ENCODE measurements around the gene KSR2.
A peak's percentile ranks its signal among the peaks of the same experiment; 100 is the strongest.
"Not testable (repeated sequence)": the region's sequence is repeated elsewhere in the genome, so short reads cannot be mapped to it uniquely, and the experiment has no call there.

KSR2 gene

DNA sequence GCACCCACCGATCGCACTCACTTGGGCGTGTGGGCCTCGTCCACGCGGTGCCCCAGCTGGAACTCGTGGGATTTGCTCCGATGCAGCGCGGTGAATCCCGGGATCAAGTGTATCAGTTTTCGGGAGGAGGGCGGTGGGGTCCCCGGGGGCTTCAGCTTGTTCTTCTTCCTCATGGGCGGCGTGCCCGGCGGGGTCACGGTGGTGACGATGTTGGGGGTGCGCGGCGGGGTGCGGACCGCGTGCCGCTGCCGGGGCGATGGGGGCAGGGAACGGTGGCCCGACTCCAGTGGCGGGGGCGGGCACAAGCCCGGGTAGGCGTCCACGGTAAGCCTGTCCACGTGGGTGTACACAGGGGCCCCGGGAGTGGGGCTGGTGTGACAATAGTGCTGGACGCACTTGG, 207.8 kb downstream of the KSR2 start:
- H3K4ac ChIP-seq (ENCODE audit: low read depth, low read length): no peak overlapping the region
- no CpG with 5 or more reads among the region's 39 CpGs for WGBS (ENCODE audit: extremely low coverage, insufficient coverage, insufficient read length)
- H3K9ac ChIP-seq (ENCODE audit: low read length): no peak overlapping the region
- H3K4me3 ChIP-seq (ENCODE audit: low read depth, low read length): no peak overlapping the region
- H2AK5ac ChIP-seq (ENCODE audit: low read length): no peak overlapping the region
- H4K91ac ChIP-seq (ENCODE audit: low read depth, low read length): no peak overlapping the region
- no peak overlapping the region for H4K8ac ChIP-seq (ENCODE audit: low read depth, low read length)
- H4K12ac ChIP-seq (ENCODE audit: low read depth, low read length): no peak overlapping the region
- no peak overlapping the region for H3K23ac ChIP-seq (ENCODE audit: low read length)
- H3K27me3 ChIP-seq (ENCODE audit: insufficient read depth, low read length): no peaks in the 10 kb centered on the region
- H3K18ac ChIP-seq (ENCODE audit: low read length): no peak overlapping the region
- no peak overlapping the region for H3K14ac ChIP-seq (ENCODE audit: low read length)
- no peak overlapping the region for H2BK5ac ChIP-seq (ENCODE audit: low read depth, low read length, poor library complexity)
- H3K79me2 ChIP-seq (ENCODE audit: control insufficient read depth, insufficient read depth, low read length, poor library complexity): no peaks in the 10 kb centered on the region
- H2BK120ac ChIP-seq (ENCODE audit: insufficient read depth, low read length, poor library complexity): no peak overlapping the region
- DNase-seq: no peak
- H3K36me3 ChIP-seq (ENCODE audit: control insufficient read depth in 1 of 2, insufficient read depth in 2 of 2, low read length in 2 of 2): no peaks in the 10 kb centered on the region
- no peaks in the 10 kb centered on the region for H3K4me1 ChIP-seq (ENCODE audit: control insufficient read depth in 1 of 2, insufficient read depth in 2 of 2, low read length in 2 of 2)
- H3K9me3 ChIP-seq (ENCODE audit: insufficient read depth, low read depth, low read length): no peaks in the 10 kb centered on the region
- H3K4me2 ChIP-seq (ENCODE audit: low read length): no peak overlapping the region
- no peaks in the 10 kb centered on the region for H3K79me1 ChIP-seq (ENCODE audit: low read length)
- H2AFZ ChIP-seq (ENCODE audit: insufficient read depth, low read length, poor library complexity): no peak overlapping the region
- H3K27ac ChIP-seq (ENCODE audit: low read depth, low read length): no peak overlapping the region
- H2BK12ac ChIP-seq (ENCODE audit: low read length): no peak overlapping the region

DNA sequence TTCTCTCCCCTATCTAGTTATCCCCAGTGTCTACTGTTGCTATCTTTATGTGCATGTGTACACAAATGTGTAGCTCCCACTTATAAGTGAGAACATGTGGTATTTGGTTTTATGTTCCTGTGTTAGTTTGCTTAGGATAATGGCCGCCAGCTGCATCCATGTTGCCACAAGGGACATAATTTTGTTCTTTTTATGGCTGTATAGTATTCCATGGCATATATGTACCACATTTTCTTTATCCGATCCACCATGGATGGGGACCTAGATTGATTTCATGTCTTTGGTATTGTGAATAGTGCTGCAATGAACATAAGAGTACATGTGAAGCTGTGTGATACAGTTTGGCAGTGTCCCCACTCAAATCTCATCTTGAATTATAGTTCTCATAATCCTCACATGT, 218.1 kb downstream of the KSR2 start:
- Histone ChIP-seq H3K79me2 (ENCODE audit: control insufficient read depth, insufficient read depth, low read length, poor library complexity) (no peaks in the 10 kb centered on the region), H4K8ac (ENCODE audit: low read depth, low read length) (no peak overlapping the region), H3K36me3 (ENCODE audit: control insufficient read depth in 1 of 2, insufficient read depth in 2 of 2, low read length in 2 of 2) (no peaks in the 10 kb centered on the region), H3K23ac (ENCODE audit: low read length) (no peak overlapping the region), H3K4me2 (ENCODE audit: low read length) (no peak overlapping the region), H3K4ac (ENCODE audit: low read depth, low read length) (no peak overlapping the region), H3K9ac (ENCODE audit: low read length) (no peak overlapping the region), H2AFZ (ENCODE audit: insufficient read depth, low read length, poor library complexity) (no peak overlapping the region), H2BK5ac (ENCODE audit: low read depth, low read length, poor library complexity) (no peak overlapping the region), H3K27ac (ENCODE audit: low read depth, low read length) (no peak overlapping the region), H2BK120ac (ENCODE audit: insufficient read depth, low read length, poor library complexity) (no peak overlapping the region), H3K4me1 (ENCODE audit: control insufficient read depth in 1 of 2, insufficient read depth in 2 of 2, low read length in 2 of 2) (no peaks in the 10 kb centered on the region), H3K14ac (ENCODE audit: low read length) (no peak overlapping the region), H3K27me3 (ENCODE audit: insufficient read depth, low read length) (no peaks in the 10 kb centered on the region), H2BK12ac (ENCODE audit: low read length) (no peak overlapping the region), H2AK5ac (ENCODE audit: low read length) (no peak overlapping the region), H3K18ac (ENCODE audit: low read length) (no peak overlapping the region), H4K91ac (ENCODE audit: low read depth, low read length) (no peak overlapping the region), H3K9me3 (ENCODE audit: insufficient read depth, low read depth, low read length) (no peaks in the 10 kb centered on the region), H3K4me3 (ENCODE audit: low read depth, low read length) (no peak overlapping the region), H4K12ac (ENCODE audit: low read depth, low read length) (no peak overlapping the region), H3K79me1 (ENCODE audit: low read length) (no peaks in the 10 kb centered on the region)
- no CpG with 5 or more reads among the region's 2 CpGs for WGBS (ENCODE audit: extremely low coverage, insufficient coverage, insufficient read length)
- DNase-seq: no peak

DNA sequence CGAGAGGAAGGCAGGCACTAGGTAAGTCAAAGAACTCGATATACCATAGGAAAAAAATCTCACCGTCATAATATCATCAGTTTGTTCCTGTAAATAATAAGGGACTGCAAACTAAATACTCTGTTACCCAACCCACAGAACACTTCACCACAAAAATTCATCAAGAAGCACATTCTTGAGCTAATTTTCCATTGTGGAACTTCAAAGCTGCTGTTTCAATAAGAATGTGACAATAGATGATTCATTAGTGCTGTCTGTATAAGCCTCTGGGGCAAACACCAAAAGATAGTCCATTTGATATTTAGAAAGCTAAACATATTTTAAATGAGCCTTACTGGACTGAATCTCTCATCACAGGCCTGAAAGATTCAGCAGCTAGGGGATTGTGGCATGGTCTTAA, 219.4 kb downstream of the KSR2 start:
- no peak overlapping the region for H3K27ac ChIP-seq (ENCODE audit: low read depth, low read length)
- no peaks in the 10 kb centered on the region for H3K9me3 ChIP-seq (ENCODE audit: insufficient read depth, low read depth, low read length)
- H3K4me2 ChIP-seq (ENCODE audit: low read length): no peak overlapping the region
- H3K23ac ChIP-seq (ENCODE audit: low read length): no peak overlapping the region
- no peaks in the 10 kb centered on the region for H3K27me3 ChIP-seq (ENCODE audit: insufficient read depth, low read length)
- no peak overlapping the region for H3K4ac ChIP-seq (ENCODE audit: low read depth, low read length)
- no peaks in the 10 kb centered on the region for H3K79me2 ChIP-seq (ENCODE audit: control insufficient read depth, insufficient read depth, low read length, poor library complexity)
- WGBS (ENCODE audit: extremely low coverage, insufficient coverage, insufficient read length): no CpG with 5 or more reads among the region's 3 CpGs
- no peak overlapping the region for H4K8ac ChIP-seq (ENCODE audit: low read depth, low read length)
- H2BK12ac ChIP-seq (ENCODE audit: low read length): no peak overlapping the region
- DNase-seq: peak in 1 of 2 donors; percentile 15
- no peaks in the 10 kb centered on the region for H3K4me1 ChIP-seq (ENCODE audit: control insufficient read depth in 1 of 2, insufficient read depth in 2 of 2, low read length in 2 of 2)
- no peak overlapping the region for H3K18ac ChIP-seq (ENCODE audit: low read length)
- H3K9ac ChIP-seq (ENCODE audit: low read length): no peak overlapping the region
- H3K14ac ChIP-seq (ENCODE audit: low read length): no peak overlapping the region
- H3K4me3 ChIP-seq (ENCODE audit: low read depth, low read length): no peak overlapping the region
- no peak overlapping the region for H2AK5ac ChIP-seq (ENCODE audit: low read length)
- no peaks in the 10 kb centered on the region for H3K36me3 ChIP-seq (ENCODE audit: control insufficient read depth in 1 of 2, insufficient read depth in 2 of 2, low read length in 2 of 2)
- no peak overlapping the region for H2BK120ac ChIP-seq (ENCODE audit: insufficient read depth, low read length, poor library complexity)
- no peaks in the 10 kb centered on the region for H3K79me1 ChIP-seq (ENCODE audit: low read length)
- H2AFZ ChIP-seq (ENCODE audit: insufficient read depth, low read length, poor library complexity): no peak overlapping the region
- no peak overlapping the region for H2BK5ac ChIP-seq (ENCODE audit: low read depth, low read length, poor library complexity)
- H4K12ac ChIP-seq (ENCODE audit: low read depth, low read length): no peak overlapping the region
- H4K91ac ChIP-seq (ENCODE audit: low read depth, low read length): no peak overlapping the region

DNA sequence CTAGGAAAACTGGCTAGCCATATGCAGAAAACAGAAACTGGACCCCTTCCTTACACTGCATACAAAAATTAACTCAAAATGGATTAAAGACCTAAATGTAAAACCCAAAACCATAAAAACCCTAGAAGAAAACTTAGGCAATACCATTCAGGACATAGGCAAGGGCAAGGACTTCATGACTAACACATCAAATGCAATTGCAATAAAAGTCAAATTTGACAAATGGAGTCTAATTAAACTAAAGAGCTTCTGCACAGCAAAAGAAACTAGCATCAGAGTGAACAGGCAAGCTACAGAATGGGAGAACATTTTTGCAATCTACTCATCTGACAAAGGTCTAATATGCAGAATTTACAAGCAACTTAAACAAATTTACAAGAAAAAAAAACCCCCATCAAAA, 222.4 kb downstream of the KSR2 start:
- not testable (repeated sequence) for H3K4me3 ChIP-seq (ENCODE audit: low read depth, low read length); H3K18ac ChIP-seq (ENCODE audit: low read length); H3K27ac ChIP-seq (ENCODE audit: low read depth, low read length); H3K36me3 ChIP-seq (ENCODE audit: control insufficient read depth in 1 of 2, insufficient read depth in 2 of 2, low read length in 2 of 2); H3K79me2 ChIP-seq (ENCODE audit: control insufficient read depth, insufficient read depth, low read length, poor library complexity); H2AFZ ChIP-seq (ENCODE audit: insufficient read depth, low read length, poor library complexity); H3K9ac ChIP-seq (ENCODE audit: low read length); H2AK5ac ChIP-seq (ENCODE audit: low read length); H4K91ac ChIP-seq (ENCODE audit: low read depth, low read length); H3K14ac ChIP-seq (ENCODE audit: low read length); H3K79me1 ChIP-seq (ENCODE audit: low read length); H3K4ac ChIP-seq (ENCODE audit: low read depth, low read length); H3K27me3 ChIP-seq (ENCODE audit: insufficient read depth, low read length); H2BK120ac ChIP-seq (ENCODE audit: insufficient read depth, low read length, poor library complexity); H3K23ac ChIP-seq (ENCODE audit: low read length); H2BK5ac ChIP-seq (ENCODE audit: low read depth, low read length, poor library complexity); H3K4me1 ChIP-seq (ENCODE audit: control insufficient read depth in 1 of 2, insufficient read depth in 2 of 2, low read length in 2 of 2); H3K4me2 ChIP-seq (ENCODE audit: low read length); H4K12ac ChIP-seq (ENCODE audit: low read depth, low read length); H2BK12ac ChIP-seq (ENCODE audit: low read length); H4K8ac ChIP-seq (ENCODE audit: low read depth, low read length); H3K9me3 ChIP-seq (ENCODE audit: insufficient read depth, low read depth, low read length); DNase-seq

DNA sequence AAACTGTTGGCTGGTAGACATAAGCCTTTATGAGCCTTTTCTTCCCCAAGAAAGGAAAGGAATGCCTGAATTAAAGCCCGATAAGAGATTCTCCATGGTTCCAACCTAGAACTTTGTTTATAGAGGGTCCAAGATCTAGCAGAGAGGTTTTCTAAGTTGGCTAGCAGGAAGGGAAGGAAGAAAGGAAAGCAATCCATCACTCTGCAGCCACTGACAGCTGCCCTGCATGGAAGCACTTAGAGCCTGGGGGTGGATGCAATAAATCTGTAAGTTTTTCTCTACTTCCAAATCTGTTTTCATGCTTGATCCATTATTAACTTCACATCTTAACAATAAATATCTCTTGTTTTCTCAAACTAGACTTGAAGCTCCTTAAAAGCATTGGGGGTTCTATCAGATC, 224.4 kb downstream of the KSR2 start:
- H2BK5ac ChIP-seq (ENCODE audit: low read depth, low read length, poor library complexity): no peak overlapping the region
- H2AFZ ChIP-seq (ENCODE audit: insufficient read depth, low read length, poor library complexity): no peak overlapping the region
- H3K4me2 ChIP-seq (ENCODE audit: low read length): no peak overlapping the region
- no peak overlapping the region for H3K23ac ChIP-seq (ENCODE audit: low read length)
- no peak overlapping the region for H4K12ac ChIP-seq (ENCODE audit: low read depth, low read length)
- no peak overlapping the region for H4K91ac ChIP-seq (ENCODE audit: low read depth, low read length)
- no peak overlapping the region for H3K4me3 ChIP-seq (ENCODE audit: low read depth, low read length)
- no peaks in the 10 kb centered on the region for H3K9me3 ChIP-seq (ENCODE audit: insufficient read depth, low read depth, low read length)
- H2AK5ac ChIP-seq (ENCODE audit: low read length): no peak overlapping the region
- no peak for DNase-seq
- no CpG with 5 or more reads among the region's 1 CpG for WGBS (ENCODE audit: extremely low coverage, insufficient coverage, insufficient read length)
- H3K9ac ChIP-seq (ENCODE audit: low read length): no peak overlapping the region
- no peaks in the 10 kb centered on the region for H3K27me3 ChIP-seq (ENCODE audit: insufficient read depth, low read length)
- no peaks in the 10 kb centered on the region for H3K36me3 ChIP-seq (ENCODE audit: control insufficient read depth in 1 of 2, insufficient read depth in 2 of 2, low read length in 2 of 2)
- H3K27ac ChIP-seq (ENCODE audit: low read depth, low read length): no peak overlapping the region
- H4K8ac ChIP-seq (ENCODE audit: low read depth, low read length): no peak overlapping the region
- no peaks in the 10 kb centered on the region for H3K79me2 ChIP-seq (ENCODE audit: control insufficient read depth, insufficient read depth, low read length, poor library complexity)
- no peak overlapping the region for H3K4ac ChIP-seq (ENCODE audit: low read depth, low read length)
- H3K79me1 ChIP-seq (ENCODE audit: low read length): no peaks in the 10 kb centered on the region
- no peaks in the 10 kb centered on the region for H3K4me1 ChIP-seq (ENCODE audit: control insufficient read depth in 1 of 2, insufficient read depth in 2 of 2, low read length in 2 of 2)
- no peak overlapping the region for H2BK12ac ChIP-seq (ENCODE audit: low read length)
- no peak overlapping the region for H3K18ac ChIP-seq (ENCODE audit: low read length)
- H3K14ac ChIP-seq (ENCODE audit: low read length): no peak overlapping the region
- H2BK120ac ChIP-seq (ENCODE audit: insufficient read depth, low read length, poor library complexity): no peak overlapping the region
